Measurements from ENCODE around the gene NEDD9.

NEDD9 gene

GRCh38 chr6:11248974-11249761, 16.7 kb upstream of the NEDD9 start:
- ATAC-seq (ENCODE audit: low read depth): no peak
- Histone ChIP-seq H3K27me3 (ENCODE audit: insufficient read depth, poor library complexity, severe bottlenecking) (no peaks in the 10 kb centered on the region), H3K27ac (ENCODE audit: poor library complexity, severe bottlenecking) (no peak overlapping the region), H3K9me3 (ENCODE audit: severe bottlenecking) (no peaks in the 10 kb centered on the region), H3K4me3 (ENCODE audit: severe bottlenecking) (no peak overlapping the region), H3K36me3 (ENCODE audit: low read depth) (no peaks in the 10 kb centered on the region), H3K4me1 (ENCODE audit: insufficient read depth, poor library complexity, severe bottlenecking) (peaks cover 24% of the 10 kb centered on the region)
- no peak for DNase-seq (ENCODE audit: low spot score)
- TF ChIP-seq, protein P1, sequence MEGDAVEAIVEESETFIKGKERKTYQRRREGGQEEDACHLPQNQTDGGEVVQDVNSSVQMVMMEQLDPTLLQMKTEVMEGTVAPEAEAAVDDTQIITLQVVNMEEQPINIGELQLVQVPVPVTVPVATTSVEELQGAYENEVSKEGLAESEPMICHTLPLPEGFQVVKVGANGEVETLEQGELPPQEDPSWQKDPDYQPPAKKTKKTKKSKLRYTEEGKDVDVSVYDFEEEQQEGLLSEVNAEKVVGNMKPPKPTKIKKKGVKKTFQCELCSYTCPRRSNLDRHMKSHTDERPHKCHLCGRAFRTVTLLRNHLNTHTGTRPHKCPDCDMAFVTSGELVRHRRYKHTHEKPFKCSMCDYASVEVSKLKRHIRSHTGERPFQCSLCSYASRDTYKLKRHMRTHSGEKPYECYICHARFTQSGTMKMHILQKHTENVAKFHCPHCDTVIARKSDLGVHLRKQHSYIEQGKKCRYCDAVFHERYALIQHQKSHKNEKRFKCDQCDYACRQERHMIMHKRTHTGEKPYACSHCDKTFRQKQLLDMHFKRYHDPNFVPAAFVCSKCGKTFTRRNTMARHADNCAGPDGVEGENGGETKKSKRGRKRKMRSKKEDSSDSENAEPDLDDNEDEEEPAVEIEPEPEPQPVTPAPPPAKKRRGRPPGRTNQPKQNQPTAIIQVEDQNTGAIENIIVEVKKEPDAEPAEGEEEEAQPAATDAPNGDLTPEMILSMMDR (IDR thresholded peaks at IDR 0.05; ENCODE audit: poor library complexity, severe bottlenecking): no peak

DNA sequence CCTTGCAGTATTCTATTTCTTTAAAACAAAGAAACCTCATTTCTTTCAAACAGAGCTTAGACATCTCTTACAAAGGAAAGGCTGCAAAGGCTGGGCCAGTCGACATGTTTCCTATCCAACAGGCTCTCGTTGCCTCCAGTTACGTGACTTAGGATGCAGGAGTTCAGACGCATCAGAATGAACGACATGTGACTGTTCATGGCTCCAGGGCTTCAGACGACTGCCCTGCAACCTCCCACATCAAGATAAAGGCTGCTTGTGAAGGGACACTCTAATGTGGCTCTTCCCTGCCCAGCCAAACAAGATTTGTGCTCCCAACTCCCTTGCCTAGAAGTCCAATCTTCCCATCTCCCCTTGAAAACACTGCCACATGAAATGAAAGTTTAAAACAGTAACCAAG, 14.3 kb upstream of the NEDD9 start:
- no peaks in the 10 kb centered on the region for H3K27me3 ChIP-seq (ENCODE audit: insufficient read depth, poor library complexity, severe bottlenecking)
- ATAC-seq (ENCODE audit: low read depth) (no peak), DNase-seq (ENCODE audit: low spot score) (no peak)
- H3K36me3 ChIP-seq (ENCODE audit: low read depth): no peaks in the 10 kb centered on the region
- H3K4me3 ChIP-seq (ENCODE audit: severe bottlenecking): no peak overlapping the region
- no peaks in the 10 kb centered on the region for H3K9me3 ChIP-seq (ENCODE audit: severe bottlenecking)
- no peak overlapping the region for H3K27ac ChIP-seq (ENCODE audit: poor library complexity, severe bottlenecking)
- H3K4me1 ChIP-seq (ENCODE audit: insufficient read depth, poor library complexity, severe bottlenecking): peaks cover 7% of the 10 kb centered on the region
- TF ChIP-seq, protein P1 (IDR thresholded peaks at IDR 0.05; ENCODE audit: poor library complexity, severe bottlenecking): no peak

DNA sequence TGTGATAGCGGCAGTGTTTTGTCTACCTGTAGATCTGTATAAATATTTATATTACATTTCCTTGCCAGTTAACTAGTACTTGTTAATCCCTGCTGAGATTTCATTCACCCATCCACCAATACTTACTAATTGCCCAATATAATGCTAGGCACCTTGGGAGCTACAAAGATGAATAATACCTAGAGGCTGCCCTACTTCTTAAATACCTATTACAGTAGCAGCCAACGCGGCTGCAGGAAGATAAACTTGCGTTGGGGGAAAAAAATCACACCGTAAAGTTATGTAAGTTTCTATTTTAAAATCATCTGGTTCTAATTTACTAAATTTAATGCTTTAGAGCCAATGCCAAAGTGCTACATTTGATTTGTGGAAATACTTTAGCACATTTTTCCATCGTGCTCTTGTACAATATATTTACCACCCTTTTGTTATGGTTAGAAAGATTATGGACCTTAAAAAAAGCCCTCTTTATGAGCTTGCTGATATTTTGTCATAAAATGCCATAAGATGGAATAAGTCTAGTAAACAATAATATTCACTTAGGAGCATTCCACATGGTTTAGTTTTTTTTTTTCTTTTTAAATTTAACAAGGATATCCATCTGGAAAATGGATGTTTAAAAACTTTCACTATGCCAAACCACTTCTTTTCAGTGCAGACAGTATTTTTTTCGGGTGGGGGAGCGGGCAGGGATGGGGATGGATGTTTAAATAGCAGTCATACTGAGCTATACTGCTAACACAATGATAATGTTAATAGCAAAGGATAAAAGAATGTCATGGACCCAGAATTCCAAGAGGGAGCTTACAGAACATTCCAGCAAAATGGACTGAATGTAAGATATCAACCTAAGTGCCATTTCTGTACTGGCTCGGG, 13.2 kb upstream of the NEDD9 start:
- no peaks in the 10 kb centered on the region for H3K36me3 ChIP-seq (ENCODE audit: low read depth)
- H3K27me3 ChIP-seq (ENCODE audit: insufficient read depth, poor library complexity, severe bottlenecking): no peaks in the 10 kb centered on the region
- H3K27ac ChIP-seq (ENCODE audit: poor library complexity, severe bottlenecking): no peak overlapping the region
- no peak overlapping the region for H3K4me3 ChIP-seq (ENCODE audit: severe bottlenecking)
- TF ChIP-seq, protein P1 (IDR thresholded peaks at IDR 0.05; ENCODE audit: poor library complexity, severe bottlenecking): no peak
- ATAC-seq (ENCODE audit: low read depth) (no peak), DNase-seq (ENCODE audit: low spot score) (no peak)
- H3K4me1 ChIP-seq (ENCODE audit: insufficient read depth, poor library complexity, severe bottlenecking): no peaks in the 10 kb centered on the region
- no peaks in the 10 kb centered on the region for H3K9me3 ChIP-seq (ENCODE audit: severe bottlenecking)

- no peak for ATAC-seq (ENCODE audit: low read depth)
Measured at GRCh38 chr6:11244387-11245126, 12.1 kb upstream of the NEDD9 start.

More at GRCh38 chr6:11244387-11245126, 12.1 kb upstream of the NEDD9 start:
- no peak overlapping the region for H3K27ac ChIP-seq (ENCODE audit: poor library complexity, severe bottlenecking)
- no peaks in the 10 kb centered on the region for H3K9me3 ChIP-seq (ENCODE audit: severe bottlenecking)
- H3K4me3 ChIP-seq (ENCODE audit: severe bottlenecking): no peak overlapping the region
- H3K36me3 ChIP-seq (ENCODE audit: low read depth): no peaks in the 10 kb centered on the region
- H3K27me3 ChIP-seq (ENCODE audit: insufficient read depth, poor library complexity, severe bottlenecking): no peaks in the 10 kb centered on the region
- TF ChIP-seq, protein P1 (IDR thresholded peaks at IDR 0.05; ENCODE audit: poor library complexity, severe bottlenecking): no peak
- no peak for DNase-seq (ENCODE audit: low spot score)
- H3K4me1 ChIP-seq (ENCODE audit: insufficient read depth, poor library complexity, severe bottlenecking): no peaks in the 10 kb centered on the region
